Activated naive CD4-positive, alpha-beta T cell treated with anti-CD3 and anti-CD28 coated beads, Interleukin-2, amount 50 U/mL, for 24 hours (primary cell): ENCODE results near the gene GABRG3.

Experiments
- H3K27ac Mint-ChIP-seq: one replicate; pipeline ENCODE4 v1.8.0; 2021; ENCODE audit warnings: mild to moderate bottlenecking, mixed read lengths
- H3K27me3 Mint-ChIP-seq: one replicate; pipeline ENCODE4 v1.8.0; 2021; ENCODE audit warnings: mixed read lengths
- H3K36me3 Mint-ChIP-seq: one replicate; pipeline ENCODE4 v1.8.0; 2021; ENCODE audit warnings: mixed read lengths
- H3K4me1 Mint-ChIP-seq: one replicate; pipeline ENCODE4 v1.8.0; 2021; ENCODE audit warnings: mixed read lengths
- H3K4me3 Mint-ChIP-seq: one replicate; pipeline ENCODE4 v1.8.0; 2021; ENCODE audit warnings: mild to moderate bottlenecking, mixed read lengths
- H3K9me3 Mint-ChIP-seq: one replicate; pipeline ENCODE4 v1.8.0; 2021; ENCODE audit warnings: mixed read lengths

GABRG3 gene

DNA sequence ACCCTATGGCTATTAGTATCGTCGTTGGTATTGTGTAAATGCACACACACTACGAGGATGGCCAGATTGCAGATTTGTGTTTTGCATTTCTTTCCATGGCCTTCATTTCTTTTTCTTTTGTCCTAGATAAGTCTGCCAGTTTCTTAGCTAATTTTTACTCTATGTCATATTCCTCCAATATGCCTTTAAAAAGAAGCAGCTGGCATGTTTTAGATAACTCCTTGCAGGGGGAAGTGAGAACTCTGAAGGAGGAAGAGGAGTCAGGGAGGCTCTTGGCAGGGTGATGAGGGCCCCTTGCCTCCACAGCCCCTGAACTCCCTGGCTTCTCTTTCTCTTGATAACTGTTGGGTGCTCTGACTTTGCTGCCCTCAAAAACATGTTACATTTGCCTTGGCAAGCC is 244.0 kb downstream of the GABRG3 start:
- H3K9me3 Mint-ChIP-seq, result peaks cover 4% of the 10 kb centered on the region
- H3K27ac Mint-ChIP-seq, result no peak overlapping the region
- H3K27me3 Mint-ChIP-seq, result no peaks in the 10 kb centered on the region
- H3K4me3 Mint-ChIP-seq, result no peak overlapping the region
- H3K36me3 Mint-ChIP-seq, result no peaks in the 10 kb centered on the region
- no peaks in the 10 kb centered on the region for H3K4me1 Mint-ChIP-seq

DNA sequence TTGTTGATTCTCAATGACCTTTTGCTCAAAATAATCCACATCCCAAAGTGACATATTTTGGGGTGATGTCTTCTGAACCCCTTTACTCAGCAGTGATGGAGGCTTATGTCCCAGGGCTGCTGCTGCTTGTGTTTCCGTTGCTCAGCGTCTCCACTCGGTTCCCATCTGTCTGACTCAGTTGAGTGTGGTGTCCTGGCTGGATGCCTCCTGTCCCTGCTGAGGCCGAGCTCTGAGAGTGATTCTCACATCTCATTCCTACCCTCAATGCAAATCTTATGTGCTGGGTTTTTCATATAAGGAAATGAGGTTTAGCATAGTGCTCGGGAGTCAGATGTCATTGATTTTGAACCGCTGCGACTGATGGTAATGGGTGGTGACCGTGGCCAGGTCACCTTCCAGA is 247.4 kb downstream of the GABRG3 start:
- Mint-ChIP-seq H3K4me3 (no peak overlapping the region), H3K27ac (no peak overlapping the region), H3K4me1 (no peaks in the 10 kb centered on the region), H3K9me3 (peaks cover 5% of the 10 kb centered on the region), H3K27me3 (no peaks in the 10 kb centered on the region), H3K36me3 (no peaks in the 10 kb centered on the region)

DNA sequence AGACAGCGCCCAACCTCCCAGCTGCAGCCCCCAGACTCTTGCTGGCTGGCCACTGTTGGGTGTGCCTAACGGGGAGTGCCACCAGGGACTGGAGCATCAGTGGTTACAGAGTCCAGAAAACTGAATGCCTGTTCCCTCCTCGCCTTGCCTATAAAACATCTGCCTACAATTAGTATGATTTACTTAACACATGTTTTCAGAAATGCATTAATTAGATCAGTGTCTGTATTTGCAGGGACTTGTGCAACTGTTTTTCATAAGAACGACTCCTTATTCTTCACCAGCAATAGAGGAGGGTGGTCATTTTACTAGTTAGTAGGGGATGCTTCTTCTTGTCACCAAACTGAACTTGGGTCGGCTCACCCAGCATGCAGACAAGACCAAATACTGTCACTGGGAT is 248.7 kb downstream of the GABRG3 start:
- Mint-ChIP-seq H3K9me3 (peaks cover 5% of the 10 kb centered on the region), H3K4me1 (no peaks in the 10 kb centered on the region), H3K27me3 (no peaks in the 10 kb centered on the region), H3K36me3 (no peaks in the 10 kb centered on the region), H3K4me3 (no peak overlapping the region), H3K27ac (no peak overlapping the region)

DNA sequence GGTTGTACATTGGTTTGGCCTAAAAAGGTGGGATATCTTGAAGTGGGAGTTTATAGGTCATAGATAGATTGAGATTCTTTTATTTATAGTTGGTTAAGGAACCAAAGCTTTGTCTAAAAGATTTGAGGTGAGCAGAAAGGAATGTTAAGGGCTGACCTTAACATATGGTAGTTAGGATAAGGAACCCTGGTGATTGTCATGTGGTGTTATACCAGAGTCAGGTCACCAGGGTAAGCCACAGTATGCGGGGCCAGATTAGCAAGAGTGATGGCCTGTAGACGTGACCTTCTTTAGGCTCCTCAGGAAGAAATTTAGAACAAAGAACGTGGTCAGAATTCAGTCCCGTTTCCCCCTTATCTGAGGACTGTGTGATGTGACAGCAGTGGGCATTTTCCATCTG is 249.2 kb downstream of the GABRG3 start:
- H3K9me3 Mint-ChIP-seq, result peaks cover 5% of the 10 kb centered on the region
- H3K4me3 Mint-ChIP-seq, result no peak overlapping the region
- H3K27me3 Mint-ChIP-seq, result no peaks in the 10 kb centered on the region
- no peaks in the 10 kb centered on the region for H3K36me3 Mint-ChIP-seq
- H3K4me1 Mint-ChIP-seq, result no peaks in the 10 kb centered on the region
- no peak overlapping the region for H3K27ac Mint-ChIP-seq

DNA sequence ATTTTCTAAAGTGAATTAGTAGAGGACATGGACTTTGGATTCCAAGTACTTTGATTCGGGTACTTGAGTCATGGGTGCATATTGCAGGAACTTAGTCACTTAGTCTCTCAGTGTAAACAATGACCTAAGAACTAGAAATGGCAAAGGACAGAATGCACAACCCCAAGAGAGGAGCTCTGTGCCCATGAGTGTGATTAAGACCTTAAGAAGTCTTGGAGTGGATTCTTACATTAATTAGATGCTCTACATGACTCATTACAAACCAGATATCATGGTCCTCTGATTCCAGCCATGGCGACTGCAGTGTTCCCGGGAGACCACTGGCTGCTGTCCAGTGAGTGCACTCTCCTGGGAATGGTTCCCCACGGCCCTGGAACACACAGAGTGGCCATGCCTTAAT is 251.5 kb downstream of the GABRG3 start:
- Mint-ChIP-seq H3K27me3 (no peaks in the 10 kb centered on the region), H3K4me3 (no peak overlapping the region), H3K9me3 (peaks cover 5% of the 10 kb centered on the region), H3K4me1 (no peaks in the 10 kb centered on the region), H3K36me3 (no peaks in the 10 kb centered on the region), H3K27ac (no peak overlapping the region)

DNA sequence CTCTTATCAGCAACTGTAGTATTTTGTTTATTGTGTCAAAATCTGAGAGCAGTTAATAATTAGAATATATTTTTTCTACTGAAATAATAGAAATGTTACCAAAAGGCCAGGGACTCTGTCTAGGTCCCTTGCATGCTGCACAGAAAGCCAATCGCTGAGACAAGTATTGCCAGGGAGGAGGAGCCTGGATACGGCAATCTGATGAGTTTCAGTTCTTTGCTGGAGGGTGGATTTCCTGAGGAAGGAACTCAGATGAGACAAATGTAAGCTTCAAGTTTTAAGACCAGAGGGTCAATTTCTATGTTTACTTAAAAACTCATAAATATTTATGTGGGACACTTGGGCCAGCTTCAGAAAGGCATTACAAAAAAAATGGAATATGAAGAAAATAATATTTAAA is 252.2 kb downstream of the GABRG3 start:
- Mint-ChIP-seq H3K27me3 (no peaks in the 10 kb centered on the region), H3K36me3 (no peaks in the 10 kb centered on the region), H3K4me1 (no peaks in the 10 kb centered on the region), H3K4me3 (no peak overlapping the region), H3K27ac (no peak overlapping the region), H3K9me3 (peaks cover 5% of the 10 kb centered on the region)

DNA sequence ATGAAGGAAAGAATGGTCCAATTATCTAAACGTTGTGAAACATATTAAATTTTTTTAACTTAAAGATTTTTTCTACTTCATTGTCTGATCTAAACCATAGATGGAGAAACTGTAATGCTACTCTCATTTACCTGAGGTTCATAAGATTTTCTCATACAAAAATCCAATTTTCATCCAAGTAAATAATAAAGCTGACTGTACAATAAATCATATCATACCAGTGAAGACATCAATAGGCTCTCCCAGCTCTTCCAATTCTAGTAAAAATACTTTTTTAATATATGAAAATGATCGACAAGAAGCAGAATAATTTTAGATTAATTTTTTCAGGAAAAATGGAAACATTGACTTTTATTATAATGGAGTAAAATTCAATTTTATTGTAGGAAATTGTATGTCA is 260.8 kb downstream of the GABRG3 start:
- no peaks in the 10 kb centered on the region for H3K27me3 Mint-ChIP-seq
- H3K4me3 Mint-ChIP-seq, result no peak overlapping the region
- H3K4me1 Mint-ChIP-seq, result no peaks in the 10 kb centered on the region
- peaks cover 4% of the 10 kb centered on the region for H3K9me3 Mint-ChIP-seq
- H3K36me3 Mint-ChIP-seq, result no peaks in the 10 kb centered on the region
- no peak overlapping the region for H3K27ac Mint-ChIP-seq

DNA sequence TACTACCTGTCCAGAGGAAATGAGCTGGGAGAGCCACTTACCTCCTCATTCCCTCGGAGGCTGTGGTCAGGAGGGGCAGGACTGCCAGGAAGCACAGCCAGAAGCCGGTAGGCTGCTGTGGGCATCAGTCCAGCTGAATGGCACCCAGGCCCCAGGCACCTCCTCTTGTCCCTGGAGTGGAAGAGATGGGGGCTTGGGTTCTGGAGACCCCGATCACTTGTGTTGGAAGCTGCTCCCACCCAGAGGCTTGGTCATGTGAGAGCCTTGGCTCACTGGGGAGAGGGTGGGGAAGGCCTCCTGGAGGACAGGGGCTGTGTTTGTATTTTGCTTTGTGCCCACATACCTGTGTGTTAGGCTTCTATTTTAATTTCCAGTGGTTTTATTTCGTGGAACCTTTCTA is 261.9 kb downstream of the GABRG3 start:
- H3K36me3 Mint-ChIP-seq, result no peaks in the 10 kb centered on the region
- no peak overlapping the region for H3K27ac Mint-ChIP-seq
- H3K9me3 Mint-ChIP-seq, result peaks cover 4% of the 10 kb centered on the region
- H3K27me3 Mint-ChIP-seq, result no peaks in the 10 kb centered on the region
- no peak overlapping the region for H3K4me3 Mint-ChIP-seq
- no peaks in the 10 kb centered on the region for H3K4me1 Mint-ChIP-seq

DNA sequence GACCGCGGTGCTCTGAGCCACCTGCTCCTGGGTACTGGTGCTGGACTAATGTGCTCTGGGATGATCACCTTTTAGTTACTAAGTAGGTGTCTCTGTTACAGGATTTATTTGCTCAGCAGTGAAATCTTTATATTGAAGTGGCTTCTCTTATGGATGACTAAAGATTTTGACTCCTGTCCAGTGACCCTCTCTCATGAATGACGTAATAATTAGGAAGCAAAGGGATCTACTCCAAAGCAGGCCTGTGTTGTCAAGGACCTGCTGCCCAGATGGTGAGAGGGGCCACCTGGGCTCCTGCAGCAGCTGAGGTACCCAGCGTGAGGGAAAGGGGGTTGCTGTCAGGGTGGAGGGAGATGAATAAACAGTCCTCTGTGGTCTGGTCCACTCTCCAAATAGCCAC is 263.6 kb downstream of the GABRG3 start:
- Mint-ChIP-seq H3K27me3 (no peaks in the 10 kb centered on the region), H3K36me3 (no peaks in the 10 kb centered on the region), H3K4me3 (no peak overlapping the region), H3K9me3 (peaks cover 4% of the 10 kb centered on the region), H3K4me1 (no peaks in the 10 kb centered on the region), H3K27ac (no peak overlapping the region)

DNA sequence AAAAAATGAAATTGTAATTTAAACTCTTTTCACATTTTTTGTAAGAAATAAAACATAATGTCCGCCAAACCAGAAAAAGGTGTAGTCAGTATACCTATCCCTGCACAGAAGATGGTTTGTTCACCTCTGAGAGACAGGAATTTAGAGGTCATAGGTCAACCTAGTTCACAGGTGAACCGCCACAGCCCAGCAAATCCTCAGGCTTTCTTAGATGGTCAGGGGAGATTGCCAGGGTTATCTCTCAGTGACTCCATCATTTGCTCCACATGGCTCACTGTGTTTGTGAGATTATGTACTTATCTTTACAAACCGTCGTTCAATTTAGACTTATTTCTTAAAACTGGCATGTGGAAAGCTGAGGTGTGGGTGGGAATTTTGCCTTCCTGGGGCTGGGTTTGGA is 264.2 kb downstream of the GABRG3 start:
- no peaks in the 10 kb centered on the region for H3K27me3 Mint-ChIP-seq
- H3K4me3 Mint-ChIP-seq, result no peak overlapping the region
- peaks cover 4% of the 10 kb centered on the region for H3K9me3 Mint-ChIP-seq
- no peaks in the 10 kb centered on the region for H3K4me1 Mint-ChIP-seq
- no peaks in the 10 kb centered on the region for H3K36me3 Mint-ChIP-seq
- no peak overlapping the region for H3K27ac Mint-ChIP-seq

DNA sequence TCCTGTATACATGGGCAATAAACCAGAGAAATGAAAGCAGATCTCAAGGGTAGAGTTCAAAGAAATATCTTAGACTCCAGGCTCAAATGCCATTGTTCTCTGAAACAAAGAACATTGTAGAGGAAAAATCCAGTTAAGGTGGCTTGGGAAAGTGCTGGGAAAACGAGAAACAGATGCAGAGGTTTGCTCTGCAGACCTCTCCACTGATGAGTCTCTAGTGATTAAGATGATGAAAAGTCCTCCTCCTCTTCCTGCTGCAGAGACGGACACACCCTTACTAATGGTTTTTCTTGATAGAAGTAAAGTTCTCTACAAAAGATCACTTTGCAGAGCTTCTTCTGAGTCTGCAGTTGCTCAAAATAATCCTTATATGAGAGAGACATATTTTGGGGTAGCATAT is 264.7 kb downstream of the GABRG3 start:
- H3K36me3 Mint-ChIP-seq, result no peaks in the 10 kb centered on the region

DNA sequence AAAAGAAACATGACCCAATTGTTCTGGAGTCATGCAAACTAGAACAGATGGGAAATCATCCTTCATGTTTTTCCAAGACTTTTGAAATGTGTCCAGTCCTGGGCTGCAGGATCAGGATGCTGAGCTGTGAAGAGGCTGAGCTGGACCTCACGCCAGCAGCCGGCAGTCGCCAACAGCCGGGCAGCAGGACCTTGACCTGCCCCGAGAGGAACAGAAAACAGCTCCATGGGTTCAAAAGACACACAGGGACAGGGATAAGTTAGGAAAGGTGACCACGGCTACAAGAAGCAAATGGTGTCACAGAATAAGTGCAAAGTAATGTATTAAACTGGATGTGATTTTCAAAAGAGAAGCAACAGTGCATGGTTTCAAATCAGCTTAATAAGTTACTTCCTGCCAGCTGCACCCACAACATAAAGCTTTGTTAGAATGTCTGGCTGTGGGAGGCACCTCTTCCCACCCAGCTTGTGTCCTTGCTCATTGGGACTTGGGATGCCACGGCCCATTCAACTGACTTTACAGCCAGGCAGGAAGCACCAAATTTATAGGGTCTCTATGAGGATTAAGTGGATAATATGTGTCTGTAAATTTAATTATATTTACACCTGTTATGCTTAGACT is 266.4 kb downstream of the GABRG3 start:
- Mint-ChIP-seq H3K4me1 (no peaks in the 10 kb centered on the region), H3K9me3 (no peaks in the 10 kb centered on the region), H3K36me3 (no peaks in the 10 kb centered on the region), H3K27ac (no peak overlapping the region), H3K4me3 (no peak overlapping the region), H3K27me3 (no peaks in the 10 kb centered on the region)

More for the DNA sequence above, 264.7 kb downstream of the GABRG3 start:
- no peaks in the 10 kb centered on the region for H3K27me3 Mint-ChIP-seq
- H3K4me1 Mint-ChIP-seq, result no peaks in the 10 kb centered on the region
- H3K4me3 Mint-ChIP-seq, result no peak overlapping the region
- peaks cover 4% of the 10 kb centered on the region for H3K9me3 Mint-ChIP-seq
- no peak overlapping the region for H3K27ac Mint-ChIP-seq

DNA sequence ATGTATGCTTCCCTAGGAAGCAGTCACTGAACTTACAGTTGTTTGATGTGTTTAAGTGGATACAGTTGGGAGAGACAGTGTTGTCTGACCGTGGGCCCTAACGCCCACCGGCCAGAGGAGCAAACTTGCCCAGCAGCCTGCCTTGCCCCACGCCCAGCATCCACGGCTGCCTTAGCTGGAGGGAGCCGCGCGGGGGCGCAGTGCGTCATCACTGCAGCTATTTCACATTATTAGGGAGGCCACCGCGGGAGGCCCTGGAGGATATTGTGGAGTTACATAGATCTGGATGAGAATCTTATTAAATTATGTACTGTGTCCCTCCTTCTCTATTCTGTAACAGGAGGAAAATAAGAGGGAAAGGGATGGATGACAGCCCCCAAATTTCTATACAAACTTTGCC is 267.2 kb downstream of the GABRG3 start:
- no peak overlapping the region for H3K27ac Mint-ChIP-seq

DNA sequence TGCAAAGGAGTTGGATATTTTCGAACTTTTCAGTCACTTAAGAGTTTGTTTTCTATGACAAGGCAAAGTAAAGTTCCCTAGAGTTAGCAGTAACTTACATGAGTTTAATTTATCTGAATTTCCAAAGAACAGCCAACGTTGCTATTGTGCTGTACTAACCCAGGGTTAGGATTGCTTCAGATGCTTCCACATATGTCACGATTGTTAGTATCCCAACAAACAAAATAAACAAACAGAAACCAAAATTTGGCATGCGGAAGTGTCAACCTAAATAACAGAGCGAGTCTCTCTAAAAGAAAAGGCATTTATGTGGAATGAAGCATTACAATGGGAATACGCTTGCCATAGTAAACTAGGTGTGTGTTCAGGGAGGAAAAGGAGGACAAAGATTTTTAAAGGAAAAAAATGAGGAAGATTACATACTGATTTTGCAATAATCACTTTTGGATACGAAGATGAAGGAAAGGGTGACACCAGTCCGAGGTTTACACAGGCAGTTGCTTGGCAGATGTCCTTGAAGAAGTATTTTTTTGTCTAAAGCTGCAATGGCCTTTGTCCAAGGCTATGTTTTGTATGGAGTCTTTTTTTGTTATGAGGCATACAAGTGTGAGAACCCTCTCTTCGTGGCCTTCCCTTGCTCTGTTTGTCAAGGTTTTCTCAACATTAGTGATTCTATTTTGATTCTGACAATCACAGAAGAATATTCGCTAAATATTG is 267.9 kb downstream of the GABRG3 start:
- Mint-ChIP-seq H3K9me3 (no peaks in the 10 kb centered on the region), H3K27ac (no peak overlapping the region), H3K27me3 (no peaks in the 10 kb centered on the region), H3K4me3 (no peak overlapping the region), H3K4me1 (no peaks in the 10 kb centered on the region), H3K36me3 (no peaks in the 10 kb centered on the region)

More for the DNA sequence above, 267.2 kb downstream of the GABRG3 start:
- no peaks in the 10 kb centered on the region for H3K4me1 Mint-ChIP-seq
- H3K27me3 Mint-ChIP-seq, result no peaks in the 10 kb centered on the region
- no peaks in the 10 kb centered on the region for H3K36me3 Mint-ChIP-seq
- no peaks in the 10 kb centered on the region for H3K9me3 Mint-ChIP-seq
- no peak overlapping the region for H3K4me3 Mint-ChIP-seq

DNA sequence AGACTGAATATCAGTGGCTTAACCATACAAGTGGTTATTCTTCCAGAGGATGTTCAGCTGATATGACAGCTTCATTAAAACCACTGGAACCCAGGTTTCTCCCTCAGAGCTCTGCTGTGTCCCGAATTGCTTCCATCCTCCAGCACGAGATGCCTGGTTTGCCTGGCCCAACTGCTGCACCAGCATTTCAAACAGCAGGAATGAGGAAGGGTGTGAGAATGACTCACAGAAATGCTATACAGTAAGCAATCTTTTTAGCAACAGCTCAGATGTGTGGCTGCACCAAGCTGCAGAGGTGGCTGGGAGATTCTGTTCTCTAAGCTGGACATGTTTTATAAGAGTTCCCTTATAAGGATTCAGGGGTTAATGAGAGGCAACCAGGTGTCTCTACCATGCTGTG is 271.0 kb downstream of the GABRG3 start:
- H3K36me3 Mint-ChIP-seq, result no peaks in the 10 kb centered on the region
- H3K4me3 Mint-ChIP-seq, result no peak overlapping the region

DNA sequence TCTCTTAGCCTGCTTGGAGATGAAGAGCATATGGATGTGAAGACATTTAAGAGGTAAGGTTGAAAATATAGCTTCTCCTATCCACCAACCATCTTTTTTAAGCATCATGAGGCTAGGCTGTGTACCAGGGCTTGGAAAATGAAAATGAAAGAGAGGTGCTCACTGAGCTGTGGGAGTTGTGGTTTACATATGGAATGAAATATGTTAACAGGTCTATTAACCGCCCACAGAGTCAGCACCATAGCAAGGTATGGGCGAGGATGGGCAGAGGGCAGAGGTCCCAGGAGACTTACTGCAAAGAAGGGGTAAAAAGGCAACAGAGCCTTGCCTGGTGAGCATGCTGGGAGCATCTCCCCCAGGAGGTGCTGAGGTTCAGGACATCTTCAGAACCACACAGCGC is 273.1 kb downstream of the GABRG3 start:
- H3K4me3 Mint-ChIP-seq, result no peak overlapping the region
- H3K9me3 Mint-ChIP-seq, result no peaks in the 10 kb centered on the region
- H3K36me3 Mint-ChIP-seq, result no peaks in the 10 kb centered on the region
- no peaks in the 10 kb centered on the region for H3K27me3 Mint-ChIP-seq
- no peak overlapping the region for H3K27ac Mint-ChIP-seq
- H3K4me1 Mint-ChIP-seq, result no peaks in the 10 kb centered on the region

More for the DNA sequence above, 271.0 kb downstream of the GABRG3 start:
- H3K9me3 Mint-ChIP-seq, result no peaks in the 10 kb centered on the region
- H3K27ac Mint-ChIP-seq, result no peak overlapping the region
- no peaks in the 10 kb centered on the region for H3K4me1 Mint-ChIP-seq
- no peaks in the 10 kb centered on the region for H3K27me3 Mint-ChIP-seq

DNA sequence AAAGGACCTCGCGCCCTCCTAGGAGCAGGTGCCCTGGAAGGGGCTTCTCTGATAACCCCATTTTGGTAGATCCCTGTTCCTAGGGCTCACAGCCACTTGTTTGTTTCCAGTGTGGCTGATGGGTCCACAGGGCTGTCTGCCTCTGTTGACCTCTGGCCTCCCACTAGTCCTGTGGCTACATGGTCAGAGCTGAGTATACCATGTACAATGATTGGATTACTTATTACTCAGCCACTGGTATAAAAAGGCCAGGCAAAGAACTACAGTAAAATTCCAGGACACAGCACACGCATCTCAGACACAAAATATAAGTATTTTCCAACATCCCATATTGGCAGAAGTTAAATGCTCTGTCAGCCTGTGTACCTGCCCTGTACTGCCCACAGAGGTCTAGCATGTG is 277.3 kb downstream of the GABRG3 start:
- Mint-ChIP-seq H3K27me3 (no peaks in the 10 kb centered on the region), H3K4me3 (no peak overlapping the region), H3K9me3 (no peaks in the 10 kb centered on the region), H3K27ac (no peak overlapping the region), H3K4me1 (no peaks in the 10 kb centered on the region), H3K36me3 (no peaks in the 10 kb centered on the region)
